Esophagus muscularis mucosa (tissue), 4 donors: Measurements from ENCODE around the gene LRRC71.

Source experiments
- EP300 ChIP-seq: sonication (generic); formaldehyde crosslinking; IDR thresholded peaks from one replicate; pipeline ENCODE4 v1.6.1; 2017; ENCODE audit warnings: antibody characterized with exemption
- POLR2A ChIP-seq: fragments of 450-650 bp; IDR thresholded peaks from one replicate; pipeline ENCODE4 v1.6.1; 2017; ENCODE audit warnings: antibody characterized with exemption, moderate library complexity, mild to moderate bottlenecking, low read depth
- POLR2AphosphoS5 ChIP-seq, 2 donors: sonication (generic); formaldehyde crosslinking; IDR thresholded peaks; one replicate each; pipeline ENCODE4 v1.6.1; 2017; ENCODE audit warnings: antibody characterized with exemption in 2 of 2
- TF ChIP-seq, protein P1 (sequence below), 3 experiments: fragments of 200-600 bp in 2 of 3; fragments of 450-650 bp in 1 of 3; sonication (generic) in 2 of 3; IDR thresholded peaks; one replicate each; pipeline ENCODE4 v1.5.1; 2017 to 2019; ENCODE audit warnings: antibody characterized with exemption in 3 of 3, mild to moderate bottlenecking in 2 of 3, moderate library complexity in 1 of 3

DNA sequence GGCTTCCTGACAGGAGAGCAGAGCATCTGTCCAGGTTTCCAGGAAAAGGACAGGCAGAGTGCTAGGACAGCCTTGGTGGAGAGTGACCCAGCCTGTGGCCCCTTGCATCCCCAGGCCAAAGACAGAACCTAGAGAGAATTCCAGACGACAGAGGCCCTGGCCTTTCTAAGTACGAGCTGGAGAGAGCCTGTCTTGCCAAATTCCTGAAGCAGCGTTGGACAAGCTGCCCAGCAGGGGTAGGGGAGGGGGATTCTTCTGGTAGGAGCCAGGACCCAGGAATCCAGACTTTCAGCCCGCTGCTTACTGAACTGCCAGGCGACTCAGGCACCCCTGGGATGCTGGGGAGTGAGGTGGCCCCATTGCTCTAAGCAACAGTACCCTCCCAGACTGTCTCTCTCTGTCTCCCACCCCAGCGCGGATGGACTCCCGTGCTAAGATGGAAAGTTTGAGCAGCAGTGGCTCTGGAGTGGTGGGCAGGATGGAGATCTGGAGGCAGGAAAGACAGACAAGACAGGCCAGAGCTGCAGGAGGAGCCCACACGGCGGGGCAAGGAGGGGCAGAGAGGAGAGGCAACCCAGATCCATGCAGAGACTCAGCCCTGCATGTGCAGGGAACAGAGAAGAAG lies 35.8 kb upstream of the LRRC71 start:
- TF ChIP-seq EP300 (no peak), POLR2AphosphoS5 (IDR thresholded peaks at IDR 0.05) (no peak), POLR2A (no peak)
- TF ChIP-seq, protein P1, sequence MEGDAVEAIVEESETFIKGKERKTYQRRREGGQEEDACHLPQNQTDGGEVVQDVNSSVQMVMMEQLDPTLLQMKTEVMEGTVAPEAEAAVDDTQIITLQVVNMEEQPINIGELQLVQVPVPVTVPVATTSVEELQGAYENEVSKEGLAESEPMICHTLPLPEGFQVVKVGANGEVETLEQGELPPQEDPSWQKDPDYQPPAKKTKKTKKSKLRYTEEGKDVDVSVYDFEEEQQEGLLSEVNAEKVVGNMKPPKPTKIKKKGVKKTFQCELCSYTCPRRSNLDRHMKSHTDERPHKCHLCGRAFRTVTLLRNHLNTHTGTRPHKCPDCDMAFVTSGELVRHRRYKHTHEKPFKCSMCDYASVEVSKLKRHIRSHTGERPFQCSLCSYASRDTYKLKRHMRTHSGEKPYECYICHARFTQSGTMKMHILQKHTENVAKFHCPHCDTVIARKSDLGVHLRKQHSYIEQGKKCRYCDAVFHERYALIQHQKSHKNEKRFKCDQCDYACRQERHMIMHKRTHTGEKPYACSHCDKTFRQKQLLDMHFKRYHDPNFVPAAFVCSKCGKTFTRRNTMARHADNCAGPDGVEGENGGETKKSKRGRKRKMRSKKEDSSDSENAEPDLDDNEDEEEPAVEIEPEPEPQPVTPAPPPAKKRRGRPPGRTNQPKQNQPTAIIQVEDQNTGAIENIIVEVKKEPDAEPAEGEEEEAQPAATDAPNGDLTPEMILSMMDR (IDR thresholded peaks at IDR 0.05): no peak
